ENCODE data around the gene RBBP5. TPM values are rescaled to one million over a fixed set of nuclear protein-coding genes. Genes with fewer than 3 reads are reported as not detected.
A peak's percentile ranks its signal among the peaks of the same experiment; 100 is the strongest.

Gene RBBP5
- polyA plus RNA-seq, 3 donors from 2014 or later: 11.2 to 20.1 (median 15.5) TPM

DNA sequence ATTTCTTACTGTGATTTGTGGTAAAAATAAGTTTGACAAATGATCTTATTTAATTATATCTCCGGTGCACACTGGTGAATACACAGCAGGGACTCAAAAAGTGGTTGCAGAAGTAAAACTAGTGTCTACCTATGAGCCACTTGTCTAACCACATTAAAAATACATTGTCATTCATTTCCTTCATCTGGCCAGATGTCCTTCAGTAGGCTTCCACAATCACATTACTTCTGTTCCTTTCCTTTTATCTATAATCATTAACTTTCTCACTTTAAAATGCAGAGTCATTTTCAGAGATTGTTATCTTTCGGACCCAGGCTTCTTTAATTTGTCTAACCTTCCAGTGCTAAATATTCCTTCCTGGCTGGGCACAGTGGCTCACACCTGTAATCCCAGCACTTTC lies 3.0 kb downstream of the RBBP5 start:
- no peaks in the 10 kb centered on the region for H3K9me3 Mint-ChIP-seq
- H3K27me3 Mint-ChIP-seq (ENCODE audit: low read depth in 3 of 3): peaks cover 3 to 5% (median 4%) of the 10 kb centered on the region in 3 donors
- H3K27ac Mint-ChIP-seq: peak overlapping the region in 3 of 6 donors; percentile 23 to 70 (median 36)
- peak overlapping the region in 2 of 5 donors; percentile 38 to 54 for H3K4me3 Mint-ChIP-seq
- H3K36me3 Mint-ChIP-seq: peaks cover 4 to 11% (median 5%) of the 10 kb centered on the region in 3 donors
- no peak for DNase-seq
- H3K4me1 Mint-ChIP-seq: peaks cover 45 to 67% of the 10 kb centered on the region in 2 donors

DNA sequence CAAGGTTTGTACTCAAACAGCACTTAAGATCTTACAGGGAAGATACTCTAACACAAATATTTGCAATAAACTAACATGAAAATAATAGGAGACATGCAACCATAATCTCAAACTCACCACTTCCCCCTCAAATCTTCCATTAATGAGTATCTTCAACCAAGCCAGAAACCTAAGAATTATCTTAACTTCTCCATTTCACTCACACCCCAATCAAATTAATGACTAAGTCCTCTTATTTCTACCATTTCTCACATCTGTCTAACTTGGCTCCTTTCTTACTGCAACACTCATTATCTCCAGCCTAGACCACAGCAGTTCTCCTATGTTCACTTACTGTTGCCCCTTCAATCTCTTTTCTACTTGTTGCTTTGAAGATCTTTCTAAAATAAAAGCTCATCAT lies 10.4 kb downstream of the RBBP5 start:
- Mint-ChIP-seq H3K27me3 (ENCODE audit: low read depth in 3 of 3) (no peaks in the 10 kb centered on the region), H3K4me1 (peaks cover 5 to 23% of the 10 kb centered on the region in 2 donors), H3K36me3 (peaks cover 10 to 33% (median 12%) of the 10 kb centered on the region in 3 donors), H3K9me3 (no peaks in the 10 kb centered on the region), H3K4me3 (no peak overlapping the region), H3K27ac (no peak overlapping the region)
- DNase-seq: no peak

DNA sequence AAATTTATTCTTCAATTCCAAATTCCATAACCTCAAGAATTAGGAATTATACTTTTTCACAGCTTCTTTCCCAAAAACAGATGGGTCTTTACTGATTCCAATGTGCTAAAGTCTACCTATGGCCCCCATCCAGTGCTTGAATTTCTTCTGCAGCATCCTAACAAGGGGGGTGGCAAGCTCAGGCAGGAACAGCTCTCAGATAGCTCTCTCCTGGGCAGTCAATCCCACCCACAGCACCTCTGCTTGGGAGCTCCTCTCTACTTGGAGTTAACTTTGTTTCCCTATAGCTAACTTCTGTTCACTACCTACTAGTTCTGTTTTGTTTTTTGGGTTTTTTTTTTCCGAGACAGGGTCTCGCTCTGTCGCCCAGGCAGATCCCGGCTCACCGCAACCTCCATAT lies 12.1 kb downstream of the RBBP5 start:
- peaks cover 10 to 42% (median 20%) of the 10 kb centered on the region in 3 donors for H3K36me3 Mint-ChIP-seq
- H3K4me3 Mint-ChIP-seq: no peak overlapping the region
- peaks cover 10 to 14% of the 10 kb centered on the region in 2 donors for H3K4me1 Mint-ChIP-seq
- no peaks in the 10 kb centered on the region for H3K27me3 Mint-ChIP-seq (ENCODE audit: low read depth in 3 of 3)
- H3K9me3 Mint-ChIP-seq: no peaks in the 10 kb centered on the region
- no peak for DNase-seq
- H3K27ac Mint-ChIP-seq: no peak overlapping the region

DNA sequence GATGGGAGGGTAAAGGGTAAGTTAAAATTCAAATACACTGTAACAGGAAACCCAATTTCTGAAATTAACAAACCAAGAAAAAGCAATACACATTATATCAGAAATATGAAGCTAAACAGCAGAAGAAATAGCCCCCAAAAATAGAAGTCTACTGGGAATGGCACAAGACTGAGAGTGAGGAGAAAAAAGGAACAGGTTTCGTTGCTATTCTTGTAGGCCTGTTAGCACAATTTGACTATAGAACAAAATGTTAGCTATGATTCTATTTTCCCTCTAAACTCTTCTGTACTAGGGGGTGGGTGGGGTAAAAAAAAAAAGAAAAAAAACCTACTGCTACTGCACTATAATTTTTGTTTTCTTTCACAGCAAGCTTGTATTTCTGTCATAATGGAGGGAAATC lies 12.5 kb downstream of the RBBP5 start:
- H3K9me3 Mint-ChIP-seq: no peaks in the 10 kb centered on the region
- peak overlapping the region in 2 of 6 donors; percentile 25 to 31 for H3K27ac Mint-ChIP-seq
- no peak for DNase-seq
- no peak overlapping the region for H3K4me3 Mint-ChIP-seq
- peaks cover 10 to 13% of the 10 kb centered on the region in 2 donors for H3K4me1 Mint-ChIP-seq
- peaks cover 0 to 2% (median 0%) of the 10 kb centered on the region in 3 donors for H3K27me3 Mint-ChIP-seq (ENCODE audit: low read depth in 3 of 3)
- peaks cover 12 to 41% (median 20%) of the 10 kb centered on the region in 3 donors for H3K36me3 Mint-ChIP-seq

DNA sequence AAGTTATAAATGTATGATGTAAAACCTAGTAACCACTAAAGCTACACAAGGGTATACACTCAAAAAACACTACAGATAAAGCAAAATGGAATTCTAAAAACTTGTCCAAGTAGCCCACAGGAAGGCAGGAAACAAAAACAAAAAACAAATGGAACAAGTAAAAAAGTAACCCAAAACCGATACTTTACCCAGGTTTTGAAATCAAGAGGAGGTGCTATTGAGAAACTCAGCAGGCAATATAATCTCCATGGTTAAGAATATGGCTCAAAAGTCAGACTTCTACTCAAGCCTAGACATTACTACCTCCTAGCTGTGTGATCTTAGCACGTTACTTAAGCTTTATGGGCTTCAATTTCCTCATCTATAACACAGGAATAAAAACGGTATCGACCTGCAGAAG lies 13.3 kb downstream of the RBBP5 start:
- Mint-ChIP-seq H3K4me1 (peaks cover 10 to 13% of the 10 kb centered on the region in 2 donors), H3K27me3 (ENCODE audit: low read depth in 3 of 3) (peaks cover 0 to 2% (median 0%) of the 10 kb centered on the region in 3 donors), H3K27ac (peak overlapping the region in 4 of 6 donors; percentile 1 to 56 (median 46)), H3K4me3 (no peak overlapping the region), H3K36me3 (peaks cover 17 to 46% (median 24%) of the 10 kb centered on the region in 3 donors), H3K9me3 (no peaks in the 10 kb centered on the region)
- DNase-seq: no peak

DNA sequence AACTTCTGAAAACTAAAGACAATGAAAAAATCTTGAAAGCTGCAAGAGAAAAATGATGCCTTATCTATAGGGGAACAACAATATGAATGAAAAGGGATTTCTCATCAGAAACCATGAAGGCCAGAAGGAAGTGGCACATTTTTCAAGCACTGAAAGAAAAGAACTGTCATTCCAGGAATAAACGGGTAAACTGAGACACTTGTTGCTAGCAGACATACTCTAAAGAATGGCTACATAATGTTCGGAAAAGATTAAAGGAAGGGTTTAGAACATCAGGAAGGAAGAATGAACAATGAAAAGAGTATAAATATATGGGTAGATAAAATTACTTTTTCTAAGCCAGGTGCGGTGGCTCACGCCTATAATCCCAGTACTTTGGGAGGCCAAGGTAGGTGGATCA lies 14.5 kb downstream of the RBBP5 start:
- Mint-ChIP-seq H3K27me3 (ENCODE audit: low read depth in 3 of 3) (peaks cover 0 to 2% (median 0%) of the 10 kb centered on the region in 3 donors), H3K36me3 (peaks cover 22 to 48% (median 26%) of the 10 kb centered on the region in 3 donors), H3K27ac (no peak overlapping the region), H3K9me3 (no peaks in the 10 kb centered on the region), H3K4me3 (no peak overlapping the region), H3K4me1 (peaks cover 10 to 13% of the 10 kb centered on the region in 2 donors)
- DNase-seq: no peak

DNA sequence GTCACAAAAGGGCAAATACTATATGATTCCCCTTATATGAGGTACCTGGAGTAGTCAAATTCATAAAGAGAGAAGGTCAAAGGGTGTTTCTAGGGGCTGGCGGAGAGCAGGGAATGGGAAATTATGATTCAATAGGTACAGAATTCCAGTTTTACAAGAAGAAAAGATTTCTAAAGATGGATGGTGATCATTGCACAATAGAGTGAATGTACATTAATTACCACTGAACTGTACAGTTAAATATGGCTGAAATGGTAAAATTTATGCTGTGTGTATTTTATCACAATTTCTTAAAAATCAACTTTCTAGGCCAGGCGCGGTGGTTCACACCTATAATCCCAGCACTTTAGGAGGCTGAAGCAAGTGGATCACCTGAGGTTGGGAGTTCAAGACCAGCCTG lies 19.4 kb downstream of the RBBP5 start:
- no peaks in the 10 kb centered on the region for H3K9me3 Mint-ChIP-seq
- H3K36me3 Mint-ChIP-seq: peaks cover 24 to 80% (median 44%) of the 10 kb centered on the region in 3 donors
- H3K27me3 Mint-ChIP-seq (ENCODE audit: low read depth in 3 of 3): peaks cover 0 to 2% (median 0%) of the 10 kb centered on the region in 3 donors
- H3K4me1 Mint-ChIP-seq: peaks cover 8 to 11% of the 10 kb centered on the region in 2 donors
- DNase-seq: no peak
- H3K27ac Mint-ChIP-seq: no peak overlapping the region
- no peak overlapping the region for H3K4me3 Mint-ChIP-seq

DNA sequence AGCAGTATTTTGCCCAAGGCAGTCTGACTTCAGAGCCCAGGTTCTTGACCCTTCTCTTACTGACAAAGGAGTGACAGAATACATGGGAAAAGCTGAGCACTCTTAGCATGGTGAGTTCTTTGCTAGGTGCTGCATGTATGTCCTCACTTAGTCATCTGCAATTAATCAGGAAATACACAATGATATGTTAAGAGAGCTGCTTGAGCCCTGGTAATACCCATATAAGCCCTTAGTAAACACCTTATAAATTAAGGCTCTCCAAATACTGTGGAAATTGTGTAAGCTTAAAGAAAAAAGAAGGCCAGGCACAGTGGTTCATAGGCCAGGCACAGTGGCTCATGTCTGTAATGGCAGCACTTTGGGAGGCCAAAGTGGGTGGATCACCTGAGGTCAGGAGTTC lies 23.5 kb downstream of the RBBP5 start:
- Mint-ChIP-seq H3K4me1 (no peaks in the 10 kb centered on the region), H3K27me3 (ENCODE audit: low read depth in 3 of 3) (no peaks in the 10 kb centered on the region), H3K4me3 (no peak overlapping the region), H3K27ac (no peak overlapping the region), H3K36me3 (peaks cover 33 to 86% (median 51%) of the 10 kb centered on the region in 3 donors), H3K9me3 (no peaks in the 10 kb centered on the region)
- no peak for DNase-seq

DNA sequence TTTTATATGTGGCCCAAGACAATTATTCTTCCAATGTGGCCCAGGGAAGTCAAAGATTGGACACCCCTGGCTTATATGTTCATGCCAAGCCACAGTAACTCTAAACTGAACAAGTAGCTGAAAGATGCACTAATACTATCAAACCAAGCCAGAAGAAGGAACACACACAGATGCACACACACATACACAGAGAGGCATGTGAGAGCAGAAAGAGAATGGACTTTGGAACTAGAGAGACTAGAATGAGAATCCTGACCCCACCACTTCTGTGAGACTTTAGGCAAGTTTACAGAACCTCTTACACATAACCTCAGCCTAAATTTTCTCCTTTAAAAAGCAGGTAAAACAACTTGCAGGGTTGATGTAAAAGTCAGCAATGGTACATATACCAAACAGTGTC lies 26.4 kb downstream of the RBBP5 start:
- no peak overlapping the region for H3K4me3 Mint-ChIP-seq
- H3K4me1 Mint-ChIP-seq: peaks cover 0 to 4% of the 10 kb centered on the region in 2 donors
- H3K9me3 Mint-ChIP-seq: no peaks in the 10 kb centered on the region
- no peak overlapping the region for H3K27ac Mint-ChIP-seq
- H3K36me3 Mint-ChIP-seq: peaks cover 26 to 81% (median 48%) of the 10 kb centered on the region in 3 donors
- no peaks in the 10 kb centered on the region for H3K27me3 Mint-ChIP-seq (ENCODE audit: low read depth in 3 of 3)
- no peak for DNase-seq

DNA sequence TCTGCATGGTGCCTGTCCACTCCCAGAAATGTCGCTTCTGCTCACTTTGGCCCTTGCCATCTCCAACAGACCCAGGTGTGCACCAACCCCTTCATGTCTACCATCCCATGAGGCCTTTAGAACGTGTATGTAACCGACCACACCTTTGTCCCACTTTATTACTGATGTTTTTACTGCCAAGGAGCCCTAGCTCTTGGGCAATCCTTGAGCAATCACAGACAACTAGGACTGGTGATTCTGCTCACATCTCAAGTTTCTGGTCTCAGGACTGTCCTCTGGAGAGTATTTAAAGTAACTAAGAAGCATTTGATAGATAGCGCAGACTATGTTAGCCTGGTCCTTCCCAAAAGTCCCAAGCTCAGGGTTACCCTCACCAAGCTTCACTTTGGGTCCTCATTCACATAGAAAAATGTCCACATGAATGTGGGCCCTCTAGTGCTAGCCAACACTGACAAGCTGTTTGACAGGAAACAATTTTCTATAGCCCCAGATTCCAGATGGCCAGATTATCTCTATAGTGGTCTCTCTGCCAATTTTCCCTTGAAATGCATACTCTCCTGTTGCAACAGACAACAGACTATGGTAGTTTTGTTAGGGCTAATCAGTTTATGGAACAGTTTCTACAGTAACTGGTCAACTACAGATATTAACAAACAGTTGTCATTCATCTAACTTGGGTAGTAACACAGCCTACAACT lies 30.6 kb downstream of the RBBP5 start:
- no peak overlapping the region for H3K4me3 Mint-ChIP-seq
- peaks cover 0 to 2% (median 0%) of the 10 kb centered on the region in 3 donors for H3K27me3 Mint-ChIP-seq (ENCODE audit: low read depth in 3 of 3)
- DNase-seq: no peak
- H3K27ac Mint-ChIP-seq: peak overlapping the region in 1 of 6 donors; percentile 36
- peaks cover 24 to 66% (median 37%) of the 10 kb centered on the region in 3 donors for H3K36me3 Mint-ChIP-seq
- H3K4me1 Mint-ChIP-seq: peaks cover 0 to 10% of the 10 kb centered on the region in 2 donors
- H3K9me3 Mint-ChIP-seq: no peaks in the 10 kb centered on the region

DNA sequence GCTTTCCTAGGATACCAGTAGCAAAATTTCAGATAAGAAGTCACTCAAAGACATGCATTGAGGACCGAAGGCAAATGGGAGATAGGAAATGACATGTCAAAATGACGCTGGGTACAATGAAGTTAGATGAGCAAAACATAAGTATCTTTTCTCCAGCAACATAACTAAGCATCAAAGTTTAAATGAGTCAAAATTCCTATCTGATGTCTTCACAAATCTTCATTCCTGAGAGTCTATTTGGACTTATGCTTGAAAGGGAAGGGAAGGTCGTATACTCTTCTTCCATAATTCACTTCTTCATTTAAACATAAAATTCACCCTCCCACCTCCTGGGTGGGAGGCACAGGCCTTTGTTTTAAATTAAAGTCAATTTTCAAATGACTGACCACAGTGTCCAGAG lies 33.4 kb downstream of the RBBP5 start:
- no peak for DNase-seq
- H3K27ac Mint-ChIP-seq: no peak overlapping the region
- peaks cover 4 to 19% of the 10 kb centered on the region in 2 donors for H3K4me1 Mint-ChIP-seq
- H3K36me3 Mint-ChIP-seq: peaks cover 22 to 60% (median 33%) of the 10 kb centered on the region in 3 donors
- no peak overlapping the region for H3K4me3 Mint-ChIP-seq
- peaks cover 0 to 2% (median 0%) of the 10 kb centered on the region in 3 donors for H3K27me3 Mint-ChIP-seq (ENCODE audit: low read depth in 3 of 3)
- H3K9me3 Mint-ChIP-seq: no peaks in the 10 kb centered on the region

DNA sequence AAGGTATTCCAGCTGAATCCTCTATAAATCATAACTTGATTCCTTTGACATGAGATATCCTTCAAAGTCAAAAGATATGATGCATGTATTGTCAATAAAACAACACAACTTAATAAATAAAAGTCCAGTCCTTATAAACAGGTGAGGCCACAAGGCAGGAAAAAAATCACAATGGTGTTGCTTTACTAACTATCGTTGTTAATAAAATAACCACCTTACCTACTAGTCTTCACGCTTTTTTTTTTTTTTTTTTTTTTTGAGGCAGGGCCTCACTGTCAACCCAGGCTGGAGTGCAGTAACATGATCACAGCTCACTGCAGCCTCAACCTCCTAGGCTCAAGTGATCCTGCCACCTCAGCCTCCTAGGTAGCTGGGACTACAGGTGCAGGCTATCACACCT lies 37.4 kb downstream of the RBBP5 start, which contains the start of gene TMEM81:
Gene TMEM81, minus strand, starts transcription at position 101 of the 400 bp plus-strand sequence. CDS start 140 bp downstream, outside the sequence.
- Mint-ChIP-seq H3K4me3 (no peak within 1 kb of the TSS), H3K36me3 (peaks cover 22 to 41% (median 27%) of the 10 kb centered on the region in 3 donors), H3K4me1 (peaks cover 4 to 14% of the 10 kb centered on the region in 2 donors), H3K27ac (peak within 1 kb of the TSS in 1 of 6 donors; percentile 12), H3K27me3 (ENCODE audit: low read depth in 3 of 3) (peaks cover 0 to 2% (median 0%) of the 10 kb centered on the region in 3 donors), H3K9me3 (no peaks in the 10 kb centered on the region)
- DNase-seq: no peak

DNA sequence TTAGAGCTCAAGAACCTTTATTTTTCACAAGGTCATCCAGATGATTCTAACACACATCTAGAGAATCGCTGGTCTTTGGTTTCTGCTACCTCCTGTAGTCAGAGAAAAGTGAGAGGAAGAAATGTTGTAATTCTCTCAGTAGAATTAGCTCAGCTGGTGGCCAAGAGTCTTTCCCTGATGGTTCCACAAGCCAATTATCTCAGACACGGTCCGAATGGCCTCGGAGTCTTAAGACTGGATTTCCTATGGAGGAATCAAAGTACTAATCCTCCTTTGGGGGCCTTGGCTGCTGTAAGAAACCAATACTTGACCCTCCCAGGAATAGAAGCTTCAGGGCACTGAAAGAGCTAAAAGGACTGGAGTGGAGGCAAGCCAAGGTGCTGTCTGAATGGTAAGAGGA lies 39.3 kb downstream of the RBBP5 start:
- Mint-ChIP-seq H3K27ac (no peak overlapping the region), H3K4me3 (no peak overlapping the region), H3K27me3 (ENCODE audit: low read depth in 3 of 3) (peaks cover 0 to 2% (median 0%) of the 10 kb centered on the region in 3 donors), H3K36me3 (peaks cover 10 to 27% (median 13%) of the 10 kb centered on the region in 3 donors), H3K9me3 (no peaks in the 10 kb centered on the region), H3K4me1 (peaks cover 8 to 24% of the 10 kb centered on the region in 2 donors)
- no peak for DNase-seq

DNA sequence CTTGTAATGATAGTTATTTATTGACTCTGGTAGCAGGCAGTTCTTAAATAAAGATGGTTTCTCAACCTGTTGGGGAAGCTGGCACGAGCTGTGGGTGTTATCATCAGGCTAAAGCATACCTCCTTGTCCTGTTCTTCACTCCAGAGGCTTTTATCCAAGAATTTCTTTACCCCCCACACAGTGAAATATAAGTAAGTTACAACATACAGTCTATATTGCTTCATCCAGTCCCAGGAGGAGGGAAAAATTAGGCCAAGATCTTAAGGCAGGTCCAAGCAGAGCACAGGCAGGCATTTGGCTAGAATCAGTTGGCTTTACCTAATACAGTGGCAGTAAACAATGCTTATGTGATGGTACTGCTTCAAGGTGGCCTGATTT lies 43.9 kb downstream of the RBBP5 start:
- peaks cover 0 to 3% (median 0%) of the 10 kb centered on the region in 3 donors for H3K36me3 Mint-ChIP-seq
- DNase-seq: no peak
- H3K27me3 Mint-ChIP-seq (ENCODE audit: low read depth in 3 of 3): no peaks in the 10 kb centered on the region
- no peaks in the 10 kb centered on the region for H3K9me3 Mint-ChIP-seq
- H3K4me3 Mint-ChIP-seq: no peak overlapping the region
- H3K27ac Mint-ChIP-seq: no peak overlapping the region
- peaks cover 4 to 11% of the 10 kb centered on the region in 2 donors for H3K4me1 Mint-ChIP-seq

All from immature natural killer cell (primary cell).